Activated CD4-positive, alpha-beta memory T cell treated with anti-CD3 and anti-CD28 coated beads, Interleukin-2, amount 10 ng/mL, durations not matched to agents 7 days and 5 days (primary cell): ENCODE data around the gene PHACTR2. TPM values are rescaled to one million over a fixed set of nuclear protein-coding genes. Genes with fewer than 3 reads are reported as not detected.
"Not testable (repeated sequence)": the region's sequence is repeated elsewhere in the genome, so short reads cannot be mapped to it uniquely, and the experiment has no call there.

Experiments used
- CTCF ChIA-PET: fragments of 350-600 bp; sonication (Branson Sonifier 250); formaldehyde crosslinking; loops from one replicate; lab custom pipeline; 2021; ENCODE audit warnings: antibody characterized with exemption, inconsistent platforms; lab: Charles Lee
- POLR2A ChIA-PET: fragments of 350-600 bp; sonication (Branson Sonifier 250); formaldehyde crosslinking; loops from one replicate; lab custom pipeline; 2021; ENCODE audit warnings: antibody characterized with exemption; lab: Charles Lee
- DNase-seq: peaks from one replicate; pipeline ENCODE4 v3.0.0-alpha.2; 2020
- H3K27ac Mint-ChIP-seq: one replicate; pipeline ENCODE4 v1.8.0; 2021; ENCODE audit warnings: mild to moderate bottlenecking, mixed read lengths
- H3K27me3 Mint-ChIP-seq: one replicate; pipeline ENCODE4 v1.8.0; 2021; ENCODE audit warnings: mixed read lengths
- H3K36me3 Mint-ChIP-seq: one replicate; pipeline ENCODE4 v1.8.0; 2021; ENCODE audit warnings: low read depth, mixed read lengths
- H3K4me1 Mint-ChIP-seq: one replicate; pipeline ENCODE4 v1.8.0; 2021; ENCODE audit warnings: mixed read lengths
- H3K4me3 Mint-ChIP-seq: one replicate; pipeline ENCODE4 v1.8.0; 2021; ENCODE audit warnings: mild to moderate bottlenecking, mixed read lengths
- H3K9me3 Mint-ChIP-seq: one replicate; pipeline ENCODE4 v1.8.0; 2021; ENCODE audit warnings: mixed read lengths
- total RNA-seq, 2 experiments: library from RNA; stranded (reverse); gene quantifications; one replicate each; pipeline ENCODE4 v1.2.3, GENCODE V29; 2021

Gene PHACTR2
- total RNA-seq, 2 experiments from 2014 or later, result 41.5 to 46.3 TPM

DNA sequence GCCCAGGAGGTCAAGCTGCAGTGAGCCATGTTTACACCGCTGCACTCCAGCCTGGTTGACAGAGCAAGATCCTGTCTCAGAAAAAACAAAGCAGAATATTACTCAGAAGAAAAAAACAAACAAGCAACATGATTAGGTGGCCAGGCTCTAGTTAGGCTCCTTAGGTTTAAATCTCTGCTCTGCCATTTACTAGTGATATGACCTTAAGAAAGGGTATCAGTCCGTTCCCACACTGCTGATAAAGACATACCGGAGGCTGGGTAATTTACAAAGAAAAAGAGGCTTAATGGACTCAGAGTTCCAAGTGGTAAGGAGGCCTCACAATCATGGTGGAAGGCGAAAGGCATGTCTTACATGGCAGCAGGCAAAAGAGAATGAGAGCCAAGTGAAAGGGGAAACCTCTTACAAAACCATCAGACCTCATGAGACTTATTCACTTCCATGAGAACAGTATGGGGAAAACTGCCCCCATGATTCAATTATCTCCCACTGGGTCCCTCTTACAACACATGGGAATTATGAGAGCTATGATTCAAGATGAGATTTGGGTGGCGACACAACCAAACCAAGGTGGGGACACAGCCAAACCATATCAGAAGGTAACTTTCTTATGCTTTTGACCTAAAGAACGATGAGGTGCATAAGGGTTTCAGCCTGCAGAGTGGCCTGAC is 163.0 kb downstream of the PHACTR2 start:
- Mint-ChIP-seq H3K4me1 (peaks cover 17% of the 10 kb centered on the region), H3K36me3 (peaks cover 10% of the 10 kb centered on the region), H3K9me3 (no peaks in the 10 kb centered on the region), H3K4me3 (no peak overlapping the region), H3K27ac (no peak overlapping the region), H3K27me3 (no peaks in the 10 kb centered on the region)
- ChIA-PET CTCF (no interaction called here), POLR2A (no interaction called here)
- no peak for DNase-seq

DNA sequence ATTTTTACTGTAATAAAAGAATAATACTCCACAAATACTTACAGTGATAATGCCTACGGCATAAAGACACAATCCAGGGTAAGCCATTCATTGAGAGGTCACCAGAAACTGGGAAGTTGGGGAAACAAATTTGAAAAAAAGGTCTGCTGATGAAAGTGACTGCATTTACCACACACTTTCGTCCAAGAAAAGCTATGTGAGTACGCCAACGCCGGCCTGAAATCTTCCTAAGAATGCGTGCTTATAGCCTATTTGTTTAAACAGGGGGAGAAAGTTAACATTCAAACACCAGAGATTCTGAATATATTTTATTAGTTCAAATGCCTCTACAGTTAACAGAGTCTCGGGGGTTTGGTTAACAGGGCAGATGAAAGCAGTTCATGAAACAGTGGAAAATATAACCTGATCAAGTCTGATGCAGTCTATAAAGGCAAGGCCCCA is 164.7 kb downstream of the PHACTR2 start:
- peak overlapping the region; percentile 90 for H3K4me3 Mint-ChIP-seq
- no peak for DNase-seq
- ChIA-PET CTCF (interaction anchor here (0.7 to 2.5 kb wide), 7 partner anchors 7 to 391 kb away, joined by 3 to 11 read pairs (median 5); no protein-coding TSS in a partner anchor), POLR2A (interaction anchor here (0.8 to 3.8 kb wide), 20 partner anchors 10 to 897 kb away, joined by 3 to 20 read pairs (median 6); partner anchors contain the start of genes ADAT2, HIVEP2, PEX3 and SF3B5)
- H3K27me3 Mint-ChIP-seq, result no peaks in the 10 kb centered on the region
- peak overlapping the region; percentile 91 for H3K27ac Mint-ChIP-seq
- H3K9me3 Mint-ChIP-seq, result no peaks in the 10 kb centered on the region
- peaks cover 26% of the 10 kb centered on the region for H3K36me3 Mint-ChIP-seq
- peaks cover 20% of the 10 kb centered on the region for H3K4me1 Mint-ChIP-seq

DNA sequence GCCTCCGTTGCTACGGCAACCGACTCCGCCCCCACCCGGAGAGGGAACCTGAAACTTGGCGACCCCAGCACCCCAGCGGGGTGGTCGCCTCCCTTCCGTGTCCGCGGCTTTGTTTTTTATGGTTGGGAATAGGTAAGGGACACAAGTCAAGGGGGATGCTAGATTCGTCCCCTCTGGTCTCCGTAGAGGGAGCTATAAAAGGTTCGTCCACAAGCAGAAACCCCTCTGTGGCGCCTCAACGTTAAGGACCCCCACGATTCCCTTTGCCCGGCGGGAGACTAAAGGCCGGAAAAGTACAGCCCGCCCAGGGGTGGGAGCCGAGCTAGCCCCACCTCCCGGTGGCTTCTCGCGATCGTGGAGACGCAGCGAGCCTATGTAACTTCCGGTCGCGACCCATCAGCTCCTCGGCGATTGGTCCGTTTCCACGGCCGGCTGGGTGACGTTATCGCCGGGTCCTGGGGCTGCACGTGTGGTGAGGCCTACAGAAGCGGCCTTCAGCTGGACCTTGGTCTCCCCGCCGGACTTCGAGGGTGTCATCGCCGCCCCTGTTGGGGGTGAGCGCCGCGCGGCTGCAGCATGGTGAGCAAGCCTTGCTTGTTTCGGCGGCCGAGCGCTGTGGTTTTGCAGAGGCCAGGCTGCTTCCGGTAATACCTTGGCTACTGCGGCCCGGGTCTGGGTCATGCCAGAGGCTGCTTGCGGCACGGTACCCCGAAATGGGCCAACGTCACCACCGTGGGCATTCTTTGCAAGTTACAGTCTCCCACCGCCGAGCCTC is 165.3 kb downstream of the PHACTR2 start, which contains the start of gene LTV1:
Gene LTV1, plus strand, starts transcription at position 437 of the 775 bp plus-strand sequence. Its CDS starts 140 bp downstream, at position 577.
- Mint-ChIP-seq H3K9me3 (no peaks in the 10 kb centered on the region), H3K4me3 (peak within 1 kb of the TSS; percentile 90), H3K27ac (peak within 1 kb of the TSS; percentile 91), H3K27me3 (no peaks in the 10 kb centered on the region), H3K36me3 (peaks cover 31% of the 10 kb centered on the region), H3K4me1 (peaks cover 20% of the 10 kb centered on the region)
- ChIA-PET CTCF (interaction anchor here (0.9 to 2.5 kb wide), 10 partner anchors 8 to 391 kb away, joined by 3 to 21 read pairs (median 6); no protein-coding TSS in a partner anchor), POLR2A (interaction anchor here (0.8 to 3.8 kb wide), 29 partner anchors 10 to 916 kb away, joined by 3 to 20 read pairs (median 4); partner anchors contain the start of genes ADAT2, FUCA2, HIVEP2 and PEX3)
- DNase-seq, result peak; percentile 94

DNA sequence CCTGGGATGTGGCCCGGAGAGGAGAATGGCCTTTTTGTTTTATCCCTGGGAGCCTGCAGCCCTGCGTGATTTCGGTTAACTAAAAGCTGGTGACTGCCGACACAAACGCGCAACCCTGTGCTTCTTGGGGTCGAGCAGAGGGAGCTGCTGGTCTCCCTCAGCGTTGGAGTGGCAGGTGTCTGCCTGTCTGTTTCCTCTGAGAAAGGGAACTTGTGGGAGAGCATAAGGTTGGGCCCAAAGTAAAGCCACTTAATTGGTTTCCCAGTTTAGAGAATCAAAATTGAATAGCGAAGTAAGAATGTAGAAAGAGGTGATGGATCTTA is 165.9 kb downstream of the PHACTR2 start:
- no peak for DNase-seq
- H3K27me3 Mint-ChIP-seq, result no peaks in the 10 kb centered on the region
- H3K36me3 Mint-ChIP-seq, result peaks cover 36% of the 10 kb centered on the region
- ChIA-PET POLR2A (interaction anchor here (0.8 to 3.8 kb wide), 27 partner anchors 9 to 916 kb away, joined by 3 to 20 read pairs (median 5); partner anchors contain the start of genes ADAT2, FUCA2, PEX3 and SF3B5), CTCF (interaction anchor here (0.9 to 2.5 kb wide), 10 partner anchors 9 to 392 kb away, joined by 3 to 21 read pairs (median 6); no protein-coding TSS in a partner anchor)
- peaks cover 22% of the 10 kb centered on the region for H3K4me1 Mint-ChIP-seq
- H3K9me3 Mint-ChIP-seq, result no peaks in the 10 kb centered on the region
- peak overlapping the region; percentile 91 for H3K27ac Mint-ChIP-seq
- H3K4me3 Mint-ChIP-seq, result peak overlapping the region; percentile 90

DNA sequence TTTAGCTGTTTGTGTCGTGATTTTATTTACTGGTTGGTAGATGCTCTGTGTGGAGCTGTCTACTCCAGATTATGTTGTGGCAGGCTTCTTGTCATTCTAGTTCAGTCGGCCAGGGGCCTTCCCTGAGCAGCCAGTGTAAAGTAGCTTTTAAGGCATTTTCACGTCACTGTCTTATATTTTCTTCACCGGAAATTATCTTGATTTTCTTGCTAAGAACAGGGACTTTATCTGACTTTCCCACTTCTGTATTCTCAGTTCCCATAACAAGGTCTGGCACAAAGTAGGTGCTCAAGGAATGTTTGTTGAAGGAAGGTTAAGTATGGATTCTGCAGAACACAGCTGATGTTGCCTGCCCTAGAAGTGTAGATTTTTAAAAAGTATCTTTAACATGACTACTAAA is 166.2 kb downstream of the PHACTR2 start:
- POLR2A ChIA-PET, result interaction anchor here (0.8 to 3.8 kb wide), 22 partner anchors 9 to 917 kb away, joined by 3 to 20 read pairs (median 4); partner anchors contain the start of genes ADAT2, FUCA2, PEX3 and SF3B5
- Mint-ChIP-seq H3K4me1 (peaks cover 22% of the 10 kb centered on the region), H3K4me3 (peak overlapping the region; percentile 90), H3K27me3 (no peaks in the 10 kb centered on the region), H3K36me3 (peaks cover 40% of the 10 kb centered on the region), H3K27ac (peak overlapping the region; percentile 91), H3K9me3 (no peaks in the 10 kb centered on the region)
- DNase-seq, result no peak
- CTCF ChIA-PET, result interaction anchor here (1.3 to 2.5 kb wide), 8 partner anchors 9 to 331 kb away, joined by 4 to 21 read pairs (median 6); no protein-coding TSS in a partner anchor

DNA sequence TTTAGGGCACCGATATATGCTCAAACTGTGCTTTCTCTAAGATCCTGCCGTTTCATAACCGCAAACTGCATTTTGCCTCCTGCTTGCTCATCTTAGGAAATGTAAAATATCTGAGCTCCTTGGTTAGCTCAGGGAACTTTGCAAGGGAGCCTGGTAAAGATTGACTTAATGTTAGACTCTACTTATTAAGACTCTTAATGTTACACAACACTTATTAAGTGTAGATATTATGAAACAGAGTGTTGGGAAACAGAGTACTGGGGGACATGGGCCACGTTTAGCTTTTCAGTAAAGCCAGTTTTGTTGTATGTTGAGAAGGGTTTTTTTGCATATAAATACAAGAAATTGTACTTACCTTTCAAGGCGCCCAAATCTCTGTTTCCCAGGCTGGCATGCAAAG is 167.3 kb downstream of the PHACTR2 start:
- H3K4me3 Mint-ChIP-seq, result no peak overlapping the region
- CTCF ChIA-PET, result interaction anchor here (1.0 to 2.5 kb wide), 4 partner anchors 14 to 270 kb away, joined by 3 to 11 read pairs (median 5); no protein-coding TSS in a partner anchor
- H3K27ac Mint-ChIP-seq, result no peak overlapping the region
- peaks cover 50% of the 10 kb centered on the region for H3K36me3 Mint-ChIP-seq
- H3K4me1 Mint-ChIP-seq, result peaks cover 22% of the 10 kb centered on the region
- no peak for DNase-seq
- no peaks in the 10 kb centered on the region for H3K27me3 Mint-ChIP-seq
- H3K9me3 Mint-ChIP-seq, result no peaks in the 10 kb centered on the region
- POLR2A ChIA-PET, result interaction anchor here (2.0 to 3.8 kb wide), 2 partner anchors 13 to 16 kb away, joined by 5 to 20 read pairs; no protein-coding TSS in a partner anchor

DNA sequence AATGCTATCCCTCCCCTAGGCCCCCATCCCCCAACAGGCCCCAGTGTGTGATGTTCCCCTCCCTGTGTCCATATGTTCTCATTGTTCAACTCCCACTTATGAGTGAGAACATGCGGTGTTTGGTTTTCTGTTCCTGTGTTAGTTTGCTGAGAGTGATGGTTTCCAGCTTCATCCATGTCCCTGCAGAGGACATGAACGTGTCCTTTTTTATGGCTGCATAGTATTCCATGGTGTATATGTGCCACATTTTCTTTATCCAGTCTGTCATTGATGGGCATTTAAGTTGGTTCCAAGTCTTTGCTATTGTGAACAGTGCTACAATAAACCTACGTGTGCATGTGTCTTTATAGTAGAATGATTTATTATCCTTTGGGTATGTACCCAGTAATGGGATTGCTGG is 173.9 kb downstream of the PHACTR2 start:
- peaks cover 97% of the 10 kb centered on the region for H3K36me3 Mint-ChIP-seq
- POLR2A ChIA-PET, DNase-seq, CTCF ChIA-PET, H3K4me1 Mint-ChIP-seq, H3K9me3 Mint-ChIP-seq, H3K27me3 Mint-ChIP-seq, H3K4me3 Mint-ChIP-seq, H3K27ac Mint-ChIP-seq: not testable (repeated sequence)

DNA sequence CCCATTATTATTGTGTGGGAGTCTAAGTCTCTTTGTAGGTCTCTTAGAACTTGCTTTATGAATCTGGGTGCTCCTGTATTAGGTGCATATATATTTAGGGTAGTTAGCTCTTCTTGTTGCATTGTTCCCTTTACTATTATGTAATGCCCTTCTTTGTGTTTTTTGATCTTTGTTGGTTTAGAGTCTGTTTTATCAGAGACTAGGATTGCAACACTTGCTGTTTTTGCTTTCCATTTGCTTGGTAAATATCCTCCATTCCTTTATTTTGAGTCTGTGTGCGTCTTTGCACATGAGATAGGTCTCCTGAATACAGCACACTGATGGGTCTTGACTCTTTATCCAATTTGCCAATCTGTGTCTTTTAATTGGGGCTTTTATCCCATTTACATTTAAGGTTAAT is 177.3 kb downstream of the PHACTR2 start:
- H3K27me3 Mint-ChIP-seq, POLR2A ChIA-PET, DNase-seq, H3K27ac Mint-ChIP-seq, H3K4me1 Mint-ChIP-seq, H3K9me3 Mint-ChIP-seq, H3K4me3 Mint-ChIP-seq: not testable (repeated sequence)
- H3K36me3 Mint-ChIP-seq, result peaks cover 95% of the 10 kb centered on the region
- CTCF ChIA-PET, result interaction anchor here (1.1 kb wide), 1 partner anchor 309 kb away, joined by 3 read pairs; no protein-coding TSS in a partner anchor

DNA sequence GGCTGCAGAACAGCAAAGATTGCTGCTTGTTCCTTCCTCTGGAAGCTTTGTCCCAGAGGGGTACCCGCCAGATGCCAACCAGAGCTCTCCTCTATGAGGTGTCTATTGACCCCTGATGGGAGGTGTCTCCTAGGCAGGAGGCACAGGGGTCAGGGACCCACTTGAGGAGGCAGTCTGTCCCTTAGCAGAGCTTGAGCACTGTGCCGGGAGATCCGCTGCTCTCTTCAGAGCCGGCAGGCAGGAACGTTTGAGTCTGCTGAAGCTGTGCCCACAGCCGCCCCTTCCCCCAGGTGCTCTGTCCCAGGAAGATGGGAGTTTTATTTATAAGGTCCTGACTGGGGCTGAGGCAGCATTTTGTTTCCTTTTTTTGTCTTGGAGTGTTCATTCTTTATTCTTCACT is 179.0 kb downstream of the PHACTR2 start:
- H3K27ac Mint-ChIP-seq, H3K9me3 Mint-ChIP-seq, DNase-seq, H3K4me1 Mint-ChIP-seq, H3K4me3 Mint-ChIP-seq, H3K27me3 Mint-ChIP-seq, POLR2A ChIA-PET, CTCF ChIA-PET: not testable (repeated sequence)
- H3K36me3 Mint-ChIP-seq, result peaks cover 90% of the 10 kb centered on the region

DNA sequence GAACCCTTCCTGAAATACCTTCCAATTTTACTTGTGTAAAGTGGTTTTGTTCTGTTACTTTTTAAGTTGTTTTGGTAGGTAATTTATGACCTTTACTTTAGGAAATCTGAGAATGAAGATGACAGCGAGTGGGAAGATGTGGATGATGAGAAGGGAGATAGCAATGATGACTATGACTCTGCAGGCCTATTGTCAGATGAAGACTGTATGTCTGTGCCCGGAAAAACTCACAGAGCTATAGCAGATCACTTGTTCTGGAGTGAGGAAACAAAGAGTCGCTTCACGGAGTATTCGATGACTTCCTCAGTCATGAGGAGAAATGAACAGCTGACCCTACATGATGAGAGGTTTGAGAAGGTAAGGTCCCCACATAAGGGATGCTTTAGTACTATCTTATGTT is 179.9 kb downstream of the PHACTR2 start:
- peaks cover 85% of the 10 kb centered on the region for H3K36me3 Mint-ChIP-seq
- no peaks in the 10 kb centered on the region for H3K4me1 Mint-ChIP-seq
- no peak overlapping the region for H3K27ac Mint-ChIP-seq
- H3K4me3 Mint-ChIP-seq, result no peak overlapping the region
- H3K27me3 Mint-ChIP-seq, result no peaks in the 10 kb centered on the region
- no peak for DNase-seq
- CTCF ChIA-PET, result no interaction called here
- POLR2A ChIA-PET, result interaction anchor here (0.8 kb wide), 1 partner anchor 13 kb away, joined by 5 read pairs; no protein-coding TSS in a partner anchor
- H3K9me3 Mint-ChIP-seq, result peaks cover 2% of the 10 kb centered on the region

DNA sequence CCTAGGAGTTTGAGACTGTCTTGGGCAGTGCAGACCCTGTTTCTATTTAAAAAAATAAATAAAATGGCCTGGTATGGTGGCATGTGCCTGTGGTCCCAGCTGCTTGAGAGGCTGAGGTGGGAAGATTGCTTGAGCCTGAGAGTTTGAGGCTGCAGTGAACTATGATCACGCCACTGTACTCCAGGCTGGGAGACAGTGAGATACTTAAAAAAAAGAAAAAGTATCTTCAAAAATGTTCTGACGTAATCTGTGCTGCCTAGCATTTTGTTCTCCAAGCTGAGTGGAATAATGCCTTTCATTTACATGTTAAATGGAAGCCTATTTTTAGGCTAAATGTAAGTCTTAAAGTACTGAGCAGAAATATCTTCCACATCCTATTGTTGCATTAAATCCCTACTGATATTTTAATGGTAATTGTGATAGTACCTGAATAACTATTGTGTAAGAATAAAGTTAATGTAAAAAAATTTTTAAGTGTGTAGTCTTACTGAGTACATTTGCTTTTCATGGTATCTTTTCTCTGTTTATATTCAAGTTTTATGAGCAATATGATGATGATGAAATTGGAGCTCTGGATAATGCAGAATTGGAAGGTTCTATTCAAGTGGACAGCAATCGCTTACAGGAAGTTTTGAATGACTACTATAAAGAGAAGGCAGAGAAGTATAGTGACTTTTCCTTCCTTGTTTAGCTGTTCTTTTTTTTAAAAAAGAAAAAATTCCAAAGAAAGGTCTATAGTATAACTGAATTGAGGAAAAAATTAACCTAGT is 182.3 kb downstream of the PHACTR2 start:
- Mint-ChIP-seq H3K4me3 (no peak overlapping the region), H3K27ac (no peak overlapping the region), H3K36me3 (peaks cover 76% of the 10 kb centered on the region), H3K27me3 (no peaks in the 10 kb centered on the region), H3K9me3 (no peaks in the 10 kb centered on the region), H3K4me1 (no peaks in the 10 kb centered on the region)
- DNase-seq, result no peak
- ChIA-PET CTCF (interaction anchor here (2.1 kb wide), 1 partner anchor 285 kb away, joined by 5 read pairs; no protein-coding TSS in a partner anchor), POLR2A (interaction anchor here (5.0 kb wide), 1 partner anchor 16 kb away, joined by 20 read pairs; the partner anchor contains the start of gene LTV1)

DNA sequence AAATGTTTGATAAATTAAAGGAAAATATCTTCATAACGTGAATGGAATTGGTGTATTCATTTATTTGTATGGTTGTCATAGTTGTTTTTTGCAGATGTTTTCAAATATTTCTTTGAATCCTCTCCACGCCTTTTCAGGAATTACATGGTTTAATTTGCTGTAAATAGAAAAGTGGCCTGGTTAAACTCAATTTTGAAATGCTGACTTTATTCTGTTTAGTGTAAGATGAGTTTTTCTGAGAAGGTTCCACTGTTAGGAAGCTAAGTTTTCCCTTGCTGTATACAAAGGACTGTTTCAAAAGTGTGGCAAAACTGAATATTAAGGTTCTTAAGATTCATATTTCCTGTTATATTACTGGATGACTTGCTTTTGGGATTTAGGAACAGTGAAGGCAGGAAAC is 186.0 kb downstream of the PHACTR2 start:
- no peak for DNase-seq
- no peak overlapping the region for H3K4me3 Mint-ChIP-seq
- CTCF ChIA-PET, result interaction anchor here (1.3 kb wide), 1 partner anchor 288 kb away, joined by 3 read pairs; no protein-coding TSS in a partner anchor
- no peaks in the 10 kb centered on the region for H3K27me3 Mint-ChIP-seq
- POLR2A ChIA-PET, result interaction anchor here (5.0 kb wide), 1 partner anchor 20 kb away, joined by 20 read pairs; the partner anchor contains the start of gene LTV1
- peaks cover 4% of the 10 kb centered on the region for H3K9me3 Mint-ChIP-seq
- no peak overlapping the region for H3K27ac Mint-ChIP-seq
- H3K4me1 Mint-ChIP-seq, result no peaks in the 10 kb centered on the region
- peaks cover 54% of the 10 kb centered on the region for H3K36me3 Mint-ChIP-seq
